Measurements from ENCODE around the gene NDUFC1. TPM values are rescaled to one million over a fixed set of nuclear protein-coding genes. Genes with fewer than 3 reads are reported as not detected.
A peak's percentile ranks its signal among the peaks of the same experiment; 100 is the strongest.

The NDUFC1 gene
- total RNA-seq, 1 donor = 29.1 TPM

DNA sequence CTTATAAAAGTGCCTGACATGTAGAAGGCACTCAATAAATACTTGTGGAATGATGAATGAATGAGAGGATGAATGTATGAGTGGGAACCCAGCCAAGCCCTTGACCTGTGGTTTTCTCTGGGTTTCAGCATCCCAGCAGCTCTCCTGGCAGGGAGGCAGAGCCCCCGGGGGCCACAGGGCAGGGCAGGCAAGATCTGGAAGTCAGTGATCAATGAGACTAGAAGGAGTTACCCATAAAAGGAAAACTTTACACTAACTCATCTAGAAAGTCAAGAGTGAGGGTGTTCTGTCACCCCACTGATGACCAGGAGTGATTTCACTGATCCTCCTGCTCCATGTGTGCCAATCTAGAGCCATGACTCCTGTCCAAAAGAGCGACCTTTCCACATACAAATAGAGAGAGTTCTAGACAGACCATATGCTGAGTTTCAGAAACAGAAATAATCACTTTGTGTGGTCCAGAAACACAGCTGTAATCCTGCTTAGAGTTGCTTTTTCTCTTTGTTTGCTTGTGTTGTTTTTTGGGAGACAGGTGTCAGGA, 59.7 kb downstream of the NDUFC1 start:
- DNase-seq (ENCODE audit: low read depth) = peak; percentile 59

DNA sequence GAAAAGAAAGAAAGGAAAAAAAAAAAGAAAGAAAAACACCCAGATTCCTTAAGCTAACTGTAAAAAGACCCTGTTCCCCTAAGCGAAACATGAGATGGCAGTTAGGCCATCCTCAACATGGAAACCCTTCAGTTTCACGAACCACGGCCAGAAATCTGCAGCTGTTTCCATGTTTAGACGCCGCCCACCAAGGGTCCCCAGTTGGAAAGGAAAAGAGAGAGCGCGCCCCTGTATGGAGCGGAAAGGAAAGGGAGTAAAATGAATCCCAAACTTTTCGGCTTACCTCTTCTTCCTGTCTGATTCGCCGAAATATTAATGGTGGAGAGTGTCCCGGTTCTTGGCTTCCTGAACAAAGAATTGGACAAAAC, 60.5 kb downstream of the NDUFC1 start:
- TF ChIP-seq, protein P1, sequence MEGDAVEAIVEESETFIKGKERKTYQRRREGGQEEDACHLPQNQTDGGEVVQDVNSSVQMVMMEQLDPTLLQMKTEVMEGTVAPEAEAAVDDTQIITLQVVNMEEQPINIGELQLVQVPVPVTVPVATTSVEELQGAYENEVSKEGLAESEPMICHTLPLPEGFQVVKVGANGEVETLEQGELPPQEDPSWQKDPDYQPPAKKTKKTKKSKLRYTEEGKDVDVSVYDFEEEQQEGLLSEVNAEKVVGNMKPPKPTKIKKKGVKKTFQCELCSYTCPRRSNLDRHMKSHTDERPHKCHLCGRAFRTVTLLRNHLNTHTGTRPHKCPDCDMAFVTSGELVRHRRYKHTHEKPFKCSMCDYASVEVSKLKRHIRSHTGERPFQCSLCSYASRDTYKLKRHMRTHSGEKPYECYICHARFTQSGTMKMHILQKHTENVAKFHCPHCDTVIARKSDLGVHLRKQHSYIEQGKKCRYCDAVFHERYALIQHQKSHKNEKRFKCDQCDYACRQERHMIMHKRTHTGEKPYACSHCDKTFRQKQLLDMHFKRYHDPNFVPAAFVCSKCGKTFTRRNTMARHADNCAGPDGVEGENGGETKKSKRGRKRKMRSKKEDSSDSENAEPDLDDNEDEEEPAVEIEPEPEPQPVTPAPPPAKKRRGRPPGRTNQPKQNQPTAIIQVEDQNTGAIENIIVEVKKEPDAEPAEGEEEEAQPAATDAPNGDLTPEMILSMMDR (IDR thresholded peaks at IDR 0.05; ENCODE audit: insufficient read depth, low read length) = no peak
- H3K4me3 ChIP-seq (ENCODE audit: low read depth, low read length) = no peak overlapping the region
- DNase-seq (ENCODE audit: low read depth) = no peak

More for the DNA sequence above, 59.7 kb downstream of the NDUFC1 start:
- TF ChIP-seq, protein P1 (IDR thresholded peaks at IDR 0.05; ENCODE audit: insufficient read depth, low read length) = no peak
- no peak overlapping the region for H3K4me3 ChIP-seq (ENCODE audit: low read depth, low read length)

DNA sequence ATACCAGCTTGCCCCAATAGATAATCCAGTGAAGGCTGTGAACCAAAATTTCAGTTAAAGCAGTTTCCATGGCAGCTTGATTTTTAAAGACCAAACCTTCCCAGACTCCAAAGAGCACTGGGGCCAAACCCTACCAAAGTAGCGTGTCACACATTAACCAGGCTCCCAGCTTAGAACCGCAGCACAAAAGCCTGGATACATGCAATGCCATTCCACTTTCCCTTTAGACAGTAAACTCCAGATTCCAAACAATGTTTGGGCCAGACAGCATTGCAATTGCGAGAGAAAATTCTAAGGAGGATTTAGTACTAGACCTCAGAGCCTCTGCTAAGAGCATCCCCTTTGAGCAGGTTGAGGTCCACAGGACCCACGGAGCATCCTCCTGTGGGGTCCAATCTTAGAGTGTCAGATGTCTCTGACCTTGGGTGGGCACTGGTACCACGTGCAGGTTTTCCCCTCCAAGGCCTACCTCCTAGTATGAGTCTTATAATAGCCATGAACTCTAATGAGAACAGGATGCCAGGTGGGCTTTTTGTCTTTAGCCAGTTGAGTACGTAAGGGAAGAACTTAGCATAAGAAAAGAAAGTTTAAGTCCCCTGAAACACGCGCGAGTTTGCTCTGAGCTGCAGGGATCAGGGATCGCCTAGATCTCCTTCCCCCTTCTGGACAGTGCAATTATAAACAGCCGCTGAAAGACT, 61.0 kb downstream of the NDUFC1 start:
- DNase-seq (ENCODE audit: low read depth) = no peak
- TF ChIP-seq, protein P1 (IDR thresholded peaks at IDR 0.05; ENCODE audit: insufficient read depth, low read length) = no peak
- no peak overlapping the region for H3K4me3 ChIP-seq (ENCODE audit: low read depth, low read length)

Small RNA genes lying within 50 kb of the gene (small RNA-seq; reads per million reads assigned to genes)
- gene RNU6-1074P = not detected
- gene RNU6-1214P = not detected

Other genes with a start within 250 kb of the NDUFC1 start
- 42.8 and 52.2 TPM in 2 replicates for gene ELF2, start 125.3 kb downstream of the NDUFC1 start, total RNA-seq (ENCODE audit: low replicate concordance)
- 17.1 and 56.9 TPM in 2 replicates for gene MGARP, start 22.3 kb downstream of the NDUFC1 start, total RNA-seq (ENCODE audit: low replicate concordance)
- 46.5 and 51.4 TPM in 2 replicates for gene NAA15, start 972 bp downstream of the NDUFC1 start, total RNA-seq (ENCODE audit: low replicate concordance)
- 12.2 and 16.1 TPM in 2 replicates for gene RAB33B, start 151.6 kb upstream of the NDUFC1 start, total RNA-seq (ENCODE audit: low replicate concordance)

All from fibroblast of the aortic adventitia (primary cell).